Measurements from ENCODE around the gene TRAF3. TPM values are rescaled to one million over a fixed set of nuclear protein-coding genes. Genes with fewer than 3 reads are reported as not detected.
A peak's percentile ranks its signal among the peaks of the same experiment; 100 is the strongest.

TRAF3 gene
- total RNA-seq, 1 donor from 2014 or later = 8.5 TPM

- DNase-seq (ENCODE audit: low spot score) (no peak), ATAC-seq (peak; percentile 12)
Observed at GRCh38 chr14:102775855-102776760, 1.1 kb upstream of the TRAF3 start.

GRCh38 chr14:102777711-102778337 is 575 bp downstream of the TRAF3 start:
- peak; percentile 71 for ATAC-seq
- peak; percentile 62 for DNase-seq (ENCODE audit: low spot score)

- DNase-seq (ENCODE audit: low spot score) = no peak
- peak; percentile 2 for ATAC-seq
Observed at GRCh38 chr14:102778338-102779083, 1.3 kb downstream of the TRAF3 start.

GRCh38 chr14:102779084-102779462 is 1.8 kb downstream of the TRAF3 start:
- DNase-seq (ENCODE audit: low spot score) (no peak), ATAC-seq (no peak)

- ATAC-seq (no peak), DNase-seq (ENCODE audit: low spot score) (no peak)
Observed at GRCh38 chr14:102779574-102780315, 2.5 kb downstream of the TRAF3 start.

- DNase-seq (ENCODE audit: low spot score) = no peak
- no peak for ATAC-seq
Observed at GRCh38 chr14:102781063-102781462, 3.8 kb downstream of the TRAF3 start.

- ATAC-seq (no peak), DNase-seq (ENCODE audit: low spot score) (no peak)
Observed at GRCh38 chr14:102782974-102783373, 5.7 kb downstream of the TRAF3 start.

- no peak for ATAC-seq
Observed at GRCh38 chr14:102784892-102785594, 7.8 kb downstream of the TRAF3 start.

GRCh38 chr14:102785595-102785963 is 8.3 kb downstream of the TRAF3 start:
- no peak for DNase-seq (ENCODE audit: low spot score)
- ATAC-seq = no peak

More at GRCh38 chr14:102784892-102785594, 7.8 kb downstream of the TRAF3 start:
- no peak for DNase-seq (ENCODE audit: low spot score)

GRCh38 chr14:102786768-102787167 is 9.5 kb downstream of the TRAF3 start:
- ATAC-seq (no peak), DNase-seq (ENCODE audit: low spot score) (no peak)

- ATAC-seq = no peak
- DNase-seq (ENCODE audit: low spot score) = no peak
Observed at GRCh38 chr14:102789349-102789748, 12.1 kb downstream of the TRAF3 start.

GRCh38 chr14:102793531-102794328 is 16.5 kb downstream of the TRAF3 start:
- no peak for DNase-seq (ENCODE audit: low spot score)

GRCh38 chr14:102795060-102795925 is 18.0 kb downstream of the TRAF3 start:
- DNase-seq (ENCODE audit: low spot score) = peak; percentile 72

More at GRCh38 chr14:102793531-102794328, 16.5 kb downstream of the TRAF3 start:
- ATAC-seq = no peak

GRCh38 chr14:102796661-102797190 is 19.5 kb downstream of the TRAF3 start:
- no peak for ATAC-seq
- no peak for DNase-seq (ENCODE audit: low spot score)

More at GRCh38 chr14:102795060-102795925, 18.0 kb downstream of the TRAF3 start:
- peak; percentile 99 for ATAC-seq

GRCh38 chr14:102798926-102799325 is 21.7 kb downstream of the TRAF3 start:
- DNase-seq (ENCODE audit: low spot score) = no peak

GRCh38 chr14:102799684-102800562 is 22.7 kb downstream of the TRAF3 start:
- no peak for DNase-seq (ENCODE audit: low spot score)
- no peak for ATAC-seq

More at GRCh38 chr14:102798926-102799325, 21.7 kb downstream of the TRAF3 start:
- no peak for ATAC-seq

Measured in left lobe of liver (tissue), 2 donors.